GM19468 (cell line): ENCODE measurements around the gene PSMA6.
"Not testable (repeated sequence)": the region's sequence is repeated elsewhere in the genome, so short reads cannot be mapped to it uniquely, and the experiment has no call there.

Source experiments
- ATAC-seq: cut with Tn5 transposase; IDR thresholded peaks from one replicate; pipeline ENCODE4 v1.9.1; 2021; ENCODE audit warnings: mild to moderate bottlenecking, moderate library complexity, moderate number of reproducible peaks; ENCODE audit not compliant: unreplicated experiment; ENCODE audit errors: extremely low read depth

Gene PSMA6

DNA sequence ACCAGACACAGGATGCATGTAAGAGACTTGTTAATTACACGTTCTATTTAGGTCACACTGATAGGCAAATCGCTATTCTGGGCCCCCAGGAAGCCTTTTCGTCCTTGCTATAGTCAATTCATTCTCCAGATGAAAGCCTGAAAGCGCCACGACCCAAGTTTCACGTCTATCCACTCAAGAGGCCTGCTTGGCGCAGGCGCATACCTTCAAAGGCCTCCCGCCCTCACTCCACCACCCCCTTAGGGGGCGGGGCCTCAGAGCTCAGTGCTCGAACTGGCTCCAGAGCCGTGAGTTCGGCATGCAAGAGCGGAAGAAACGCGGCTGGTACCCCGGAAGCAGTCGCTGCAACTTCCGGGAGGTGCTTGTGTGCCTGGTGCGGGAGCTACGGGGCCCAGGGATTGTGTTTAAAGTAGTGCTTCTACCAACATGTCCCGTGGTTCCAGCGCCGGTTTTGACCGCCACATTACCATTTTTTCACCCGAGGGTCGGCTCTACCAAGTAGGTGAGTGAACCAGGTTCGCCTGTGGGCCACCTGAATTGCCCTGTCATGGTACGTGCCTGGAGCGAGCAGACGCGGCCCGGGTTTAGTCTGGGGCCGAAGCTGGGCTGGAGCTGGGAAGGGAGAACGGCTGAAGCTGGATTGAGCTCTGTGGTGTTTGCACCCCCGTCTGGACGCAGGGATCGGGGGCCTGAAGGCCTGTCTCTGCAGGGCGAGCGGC is at the start of gene PSMA6:
TSS of gene PSMA6 (plus strand) at position 332 of the 719 bp plus-strand sequence. CDS start at position 427, 95 bp downstream.
- peak; percentile 94 for ATAC-seq

DNA sequence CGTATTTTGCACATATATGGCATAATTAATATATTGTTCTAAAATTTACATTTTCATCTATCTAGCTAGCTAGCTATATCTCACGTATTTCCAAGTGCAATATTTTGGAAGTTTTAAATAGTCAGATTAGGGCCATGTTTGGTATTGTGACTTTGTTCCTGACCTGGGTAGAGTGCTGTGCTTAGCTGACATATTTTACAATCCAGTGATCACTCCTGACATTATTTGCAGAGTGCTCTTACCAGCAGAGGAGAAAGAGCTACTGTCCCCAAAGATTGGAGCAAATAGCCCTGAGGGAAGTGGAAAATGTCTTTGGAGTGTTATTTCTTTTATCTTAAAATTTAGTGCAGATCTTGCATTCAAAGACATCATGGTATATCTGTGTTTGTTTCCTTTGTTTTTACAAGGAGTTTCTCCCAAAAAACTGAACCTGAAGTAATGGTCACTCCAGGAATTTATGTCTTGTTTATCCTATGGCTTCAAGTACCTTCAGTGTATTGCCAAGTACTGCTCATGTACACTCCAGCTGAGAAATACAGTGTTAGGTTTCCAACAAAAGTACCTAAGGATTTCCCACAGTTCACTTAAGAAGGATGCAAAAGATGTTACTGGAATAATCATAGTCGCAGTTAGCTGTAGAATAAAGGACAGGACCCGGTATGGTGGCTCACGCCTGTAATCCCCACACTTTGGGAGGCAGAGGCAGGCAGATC is 49.4 kb upstream of the PSMA6 start:
- ATAC-seq, result no peak

DNA sequence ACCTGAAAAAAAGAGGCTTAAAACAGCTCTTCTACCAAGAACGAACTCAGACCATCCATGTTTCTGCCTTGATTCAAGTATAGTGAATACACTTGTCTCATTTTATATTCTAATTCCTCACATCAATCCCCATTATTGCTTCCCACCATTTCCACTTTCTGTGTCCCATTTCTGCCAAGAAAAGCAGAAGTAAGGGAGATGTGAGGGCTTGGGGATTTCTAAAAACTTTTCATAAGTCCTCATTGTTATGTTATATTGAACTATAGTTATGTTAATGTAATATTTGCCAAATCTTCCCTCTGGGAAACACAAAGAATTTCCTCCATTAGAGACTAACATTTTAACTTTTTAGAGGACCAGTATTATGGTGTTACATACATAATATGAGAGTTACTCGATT is 48.2 kb upstream of the PSMA6 start:
- ATAC-seq, result no peak

DNA sequence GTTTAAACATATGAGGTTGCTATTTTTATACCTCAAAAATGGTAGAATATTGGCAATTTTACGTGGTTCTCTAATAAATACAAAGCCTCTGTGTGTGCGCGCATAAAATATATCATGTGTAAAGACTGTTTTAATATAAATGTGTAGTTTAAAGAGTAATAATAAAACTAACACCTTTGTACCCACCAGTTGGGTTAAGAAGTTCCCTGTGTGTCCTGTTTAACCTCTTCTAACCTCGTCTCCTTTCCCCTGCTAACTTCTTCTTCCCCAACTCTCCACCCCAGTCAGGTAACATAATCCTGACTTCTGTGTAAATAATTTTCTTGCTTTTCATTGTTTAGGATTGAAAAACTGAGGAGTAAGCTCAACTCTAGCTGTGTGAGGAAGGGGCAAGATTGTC is 47.6 kb upstream of the PSMA6 start:
- no peak for ATAC-seq

DNA sequence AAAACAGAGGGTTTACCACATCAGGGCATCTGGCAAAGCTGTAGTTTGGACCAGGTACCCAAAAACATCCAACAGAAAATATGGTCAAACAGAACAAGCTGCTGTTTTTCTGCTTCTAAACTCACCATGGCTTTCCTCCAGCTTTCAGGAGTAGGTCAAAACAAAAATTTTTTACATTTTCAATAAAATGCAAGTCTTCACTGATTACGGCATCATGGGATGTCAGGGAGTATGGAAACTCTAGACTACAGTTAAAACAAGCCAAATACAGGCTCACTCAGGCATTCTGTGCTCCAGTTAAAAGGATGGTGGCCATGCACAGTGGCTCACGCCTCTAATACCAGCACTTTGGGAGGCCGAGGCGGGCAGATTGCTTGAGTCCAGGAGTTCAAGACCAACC is 47.1 kb upstream of the PSMA6 start:
- ATAC-seq, result no peak

DNA sequence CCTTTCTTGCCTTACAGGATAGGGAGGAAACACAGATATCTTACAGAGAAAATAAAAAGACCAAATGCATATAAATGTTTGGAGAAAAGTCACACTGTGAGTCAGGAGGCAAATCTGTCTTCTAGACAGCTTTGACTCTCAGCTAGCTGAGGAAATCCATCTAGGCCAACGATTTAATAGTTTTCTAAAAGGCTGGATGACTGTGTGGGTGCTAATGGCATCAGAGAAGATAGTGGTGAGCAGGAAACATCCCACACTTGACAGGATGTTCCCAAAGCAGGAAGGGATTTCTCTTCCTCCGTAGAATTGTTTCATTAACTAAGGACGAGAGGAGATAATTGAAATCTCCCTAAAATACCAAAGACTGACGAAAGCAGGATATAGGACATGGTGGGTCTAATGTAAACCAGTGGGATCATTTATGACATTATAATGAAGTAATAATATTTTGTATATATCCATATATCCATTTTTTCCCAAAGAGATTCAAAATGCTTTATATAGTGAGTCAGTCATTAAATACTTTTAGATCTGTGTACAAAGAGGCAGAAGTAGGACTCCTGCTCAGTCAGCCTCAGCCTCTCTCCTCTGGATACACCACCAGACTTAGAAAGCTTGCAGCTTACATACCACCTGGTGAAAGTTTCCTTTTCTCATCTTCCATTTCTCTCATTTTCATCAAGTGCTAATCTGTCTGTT is 44.3 kb upstream of the PSMA6 start:
- no peak for ATAC-seq

DNA sequence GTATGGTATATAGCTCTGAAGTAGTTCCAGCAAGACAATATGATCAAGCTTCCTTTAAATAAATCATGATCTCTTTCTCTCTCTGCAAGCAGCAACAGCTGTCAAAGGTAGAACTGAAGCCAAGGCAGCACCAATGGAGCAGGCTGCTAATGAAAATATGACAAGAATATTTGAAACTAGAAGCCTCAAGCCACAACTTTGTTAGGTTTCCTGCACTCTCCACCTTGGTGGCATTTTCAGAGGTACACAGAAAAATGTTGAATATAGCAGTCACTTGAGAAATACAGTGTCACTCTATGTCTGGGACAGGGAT is 43.8 kb upstream of the PSMA6 start:
- no peak for ATAC-seq

DNA sequence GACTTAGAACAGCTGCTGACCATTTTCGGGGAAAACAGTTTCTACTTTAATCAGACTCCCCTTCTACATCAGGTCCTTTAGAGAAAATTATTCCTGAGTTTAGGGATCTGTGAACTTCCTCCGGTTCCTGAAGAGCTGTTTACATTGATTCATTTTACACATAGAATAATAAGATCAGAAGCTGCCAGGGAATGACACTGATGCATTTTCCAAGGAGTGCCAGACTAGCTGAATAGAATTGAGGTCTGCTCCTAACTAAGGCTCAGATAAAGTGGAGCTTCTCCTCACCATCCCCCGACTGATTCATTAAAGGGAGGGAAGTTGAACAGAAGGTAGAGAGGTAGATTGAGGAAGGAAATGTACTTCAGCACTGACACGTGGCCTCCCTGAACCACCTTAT is 41.9 kb upstream of the PSMA6 start:
- no peak for ATAC-seq

DNA sequence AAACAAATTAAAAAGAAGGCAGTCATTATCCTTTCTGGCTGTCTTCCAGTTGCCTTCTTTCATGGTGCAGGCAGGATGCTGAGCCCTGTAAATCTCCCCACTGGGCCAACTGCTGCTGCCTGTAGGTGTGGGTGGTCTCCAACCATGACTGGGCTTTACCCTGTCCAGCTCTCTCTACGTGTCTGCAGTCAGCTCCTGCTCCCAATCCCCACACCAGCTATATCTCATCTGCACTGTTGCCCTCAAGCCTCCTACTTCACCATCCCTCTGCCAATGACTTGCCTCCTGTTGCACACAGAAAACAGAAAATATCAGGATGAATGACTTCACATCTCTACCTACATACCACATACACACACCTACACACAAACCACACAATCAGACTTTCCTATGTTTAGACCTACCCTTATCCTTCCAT is 39.7 kb upstream of the PSMA6 start:
- no peak for ATAC-seq

DNA sequence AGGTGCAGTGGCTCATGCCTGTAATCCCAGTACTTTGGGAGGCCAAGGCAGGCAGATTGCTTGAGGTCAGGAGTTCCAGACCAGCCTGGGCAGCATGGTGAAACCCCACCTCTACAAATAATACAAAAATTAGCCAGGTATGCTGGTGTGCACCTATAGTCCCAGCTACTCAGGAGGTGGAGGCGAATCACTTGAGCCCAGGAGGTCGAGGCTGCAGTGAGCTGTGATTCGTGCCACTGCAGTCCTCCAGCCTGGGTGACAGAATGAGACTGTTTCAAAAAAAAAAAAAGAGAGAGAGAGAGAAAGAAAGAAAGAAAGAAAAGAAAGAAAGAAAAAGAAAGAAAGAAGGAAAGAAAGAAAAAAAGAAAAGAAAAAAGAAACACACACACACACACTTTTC is 39.1 kb upstream of the PSMA6 start:
- ATAC-seq, result not testable (repeated sequence)

DNA sequence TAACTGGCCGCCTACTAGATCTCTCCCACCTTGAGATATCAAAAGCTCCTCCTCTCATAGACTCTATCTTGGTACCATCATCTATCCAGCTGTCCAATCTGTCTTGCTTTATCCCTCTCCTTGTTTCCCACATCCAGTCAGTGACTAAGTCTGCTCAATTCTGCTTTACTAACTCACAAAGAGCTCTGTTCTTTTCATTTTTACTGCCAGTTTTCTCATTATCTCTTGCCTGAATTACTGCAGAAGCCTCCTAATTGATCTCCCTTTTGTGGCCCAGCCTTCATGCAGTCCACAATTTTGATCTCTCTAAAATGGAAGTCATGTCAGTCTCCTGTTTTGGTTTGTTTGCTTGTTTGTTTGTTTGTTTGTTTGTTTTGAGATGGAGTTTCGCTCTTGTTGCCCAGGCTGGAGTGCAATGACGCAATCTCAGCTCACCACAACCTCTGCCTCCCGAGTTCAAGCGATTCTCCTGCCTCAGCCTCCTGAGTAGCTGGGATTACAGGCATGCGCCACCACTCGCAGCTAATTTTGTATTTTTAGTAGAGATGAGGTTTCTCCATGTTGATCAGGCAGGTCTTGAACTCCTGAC is 38.1 kb upstream of the PSMA6 start:
- not testable (repeated sequence) for ATAC-seq

DNA sequence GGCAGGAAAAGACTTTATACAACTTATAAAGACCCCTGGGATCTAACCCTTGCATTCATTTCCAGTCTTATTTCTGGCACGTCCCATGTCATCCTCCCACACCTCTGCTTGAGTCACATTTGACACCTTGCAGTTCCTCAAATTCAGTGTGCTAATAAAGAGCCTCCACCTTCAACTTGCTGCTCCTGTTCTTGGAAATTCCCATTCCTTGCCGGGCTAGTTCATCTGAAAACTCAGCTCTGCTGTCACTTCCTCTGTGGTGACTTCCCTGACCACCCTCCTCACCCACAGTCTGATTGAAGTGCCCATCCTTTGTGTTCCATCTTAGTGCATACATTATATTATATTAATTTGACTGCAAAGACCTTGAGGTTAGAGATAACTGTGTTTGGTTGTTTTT is 37.4 kb upstream of the PSMA6 start:
- no peak for ATAC-seq

DNA sequence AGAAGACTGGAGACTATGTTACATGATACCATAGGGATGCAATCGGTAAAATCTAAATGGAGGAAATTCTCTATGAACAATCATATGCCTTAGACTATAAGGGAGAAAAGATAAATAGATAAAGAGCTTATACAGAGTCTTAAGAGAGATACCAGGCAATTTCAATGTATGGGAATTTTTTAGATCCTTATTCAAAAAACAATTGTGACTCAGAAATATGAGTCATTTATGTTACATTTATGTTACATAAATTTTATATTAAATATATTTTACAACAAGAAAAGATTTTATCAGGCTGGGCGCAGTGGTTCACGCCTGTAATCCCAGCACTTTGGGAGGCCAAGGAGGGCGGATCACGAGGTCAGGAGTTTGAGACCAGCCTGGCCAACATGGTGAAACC is 36.5 kb upstream of the PSMA6 start:
- no peak for ATAC-seq

DNA sequence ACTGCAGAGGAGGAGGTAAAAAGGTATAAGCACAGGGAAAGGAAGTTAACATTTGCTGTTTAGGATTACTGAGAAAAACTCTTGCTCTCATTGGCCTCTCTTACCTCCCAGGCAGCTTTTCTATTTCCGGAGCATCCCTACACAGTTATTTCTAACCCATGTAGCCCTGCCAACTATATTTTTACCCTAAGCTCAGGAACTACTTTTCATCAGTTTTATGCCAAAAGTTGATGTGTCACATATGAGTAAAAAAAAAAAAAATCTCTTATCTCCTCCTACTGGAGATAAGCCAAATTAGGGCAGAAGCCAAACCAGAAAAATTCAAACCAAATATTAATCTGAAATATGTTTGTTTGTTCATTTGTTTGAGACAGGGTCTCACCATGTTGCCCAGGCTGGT is 34.4 kb upstream of the PSMA6 start:
- ATAC-seq, result no peak

DNA sequence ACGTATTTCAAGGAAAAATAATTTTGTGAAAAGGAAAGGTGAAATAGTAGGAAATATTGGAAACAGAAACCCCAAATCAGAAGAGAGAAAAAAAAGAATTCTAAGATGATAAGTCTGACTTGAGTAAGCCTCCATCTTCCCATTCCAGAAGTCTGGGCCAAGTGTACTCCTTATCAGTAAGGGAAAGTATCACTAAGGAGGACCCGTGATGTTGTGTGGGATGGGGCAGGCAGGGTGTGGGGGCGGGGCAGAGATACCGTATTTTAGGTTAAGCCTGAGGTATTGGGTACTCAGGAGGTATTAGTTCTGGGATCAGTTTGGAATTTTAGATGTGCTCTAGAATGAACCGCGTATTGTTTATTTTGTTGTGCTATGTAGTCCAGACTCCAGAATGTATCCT is 33.8 kb upstream of the PSMA6 start:
- no peak for ATAC-seq

DNA sequence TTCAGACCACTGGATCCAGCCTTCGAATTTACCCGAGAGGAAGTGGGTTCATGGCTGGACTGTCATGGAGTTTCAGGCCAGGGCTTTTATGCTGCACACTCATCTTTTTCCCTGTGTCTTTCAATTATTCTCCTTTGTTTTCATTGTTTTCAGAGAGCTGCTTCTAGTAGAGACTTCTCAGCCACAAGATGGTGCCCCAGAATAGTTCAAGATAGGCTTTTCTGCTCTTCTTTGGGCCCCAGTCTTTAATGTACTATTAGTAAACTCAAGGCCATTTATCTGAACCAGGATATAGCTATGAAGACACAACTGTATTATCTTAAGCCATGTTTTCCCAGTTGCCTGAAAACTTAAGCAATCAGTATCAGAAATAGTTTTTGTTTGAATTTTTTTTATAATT is 30.4 kb upstream of the PSMA6 start:
- no peak for ATAC-seq

DNA sequence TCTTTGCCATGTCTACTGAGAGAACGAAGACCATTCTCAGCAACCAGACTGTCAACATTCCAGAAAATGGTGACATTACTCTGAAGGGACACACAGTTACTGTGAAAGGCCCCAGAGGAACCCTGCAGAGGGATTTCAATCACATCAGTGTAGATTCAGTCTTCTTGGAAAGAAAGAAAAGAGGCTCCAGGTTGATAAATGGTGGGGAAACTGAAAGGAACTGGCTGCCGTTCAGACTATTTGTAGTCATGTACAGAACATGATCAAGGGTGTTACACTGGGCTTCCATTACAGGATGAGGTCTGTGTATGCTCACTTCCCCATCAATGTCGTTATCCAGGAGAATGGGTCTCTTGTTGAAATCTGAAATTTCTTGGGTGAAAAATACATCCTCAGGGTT is 29.7 kb upstream of the PSMA6 start:
- ATAC-seq, result no peak

DNA sequence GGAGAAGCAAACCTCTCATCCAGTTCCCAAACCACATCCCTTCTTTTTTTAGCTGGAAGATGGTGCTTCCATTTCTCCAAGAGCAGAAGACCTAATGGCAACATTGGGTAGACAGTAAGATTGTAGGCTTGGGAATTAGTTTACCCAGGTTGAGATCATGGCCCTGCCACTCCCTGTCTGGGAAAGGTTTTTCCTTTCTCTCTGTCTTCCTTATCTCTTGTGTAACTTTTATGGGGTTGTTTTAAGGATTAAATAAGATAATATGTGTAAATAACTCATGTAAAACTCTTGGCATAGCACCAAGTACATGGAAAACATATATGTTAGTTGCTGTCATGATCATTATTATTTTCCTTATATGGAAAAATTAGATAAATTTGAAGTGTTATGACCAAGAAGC is 23.2 kb upstream of the PSMA6 start:
- ATAC-seq, result no peak

DNA sequence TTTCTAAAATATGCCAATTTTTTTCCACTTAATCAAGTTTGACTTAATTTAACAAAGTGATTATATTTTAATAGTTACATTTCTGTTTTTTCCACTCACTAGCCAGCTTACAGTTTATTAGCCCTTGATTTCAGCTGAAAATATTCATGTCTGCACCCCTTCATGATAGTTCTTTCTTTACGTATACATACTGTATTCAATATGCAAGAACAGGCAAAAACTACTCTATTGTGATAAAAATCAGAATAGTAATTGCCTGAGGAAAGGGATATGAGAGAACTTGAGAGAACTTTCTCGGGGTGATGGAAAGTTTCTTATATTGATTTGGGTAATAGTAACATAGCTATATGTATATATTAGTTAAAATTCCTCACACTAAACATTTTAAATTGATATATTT is 17.4 kb upstream of the PSMA6 start:
- ATAC-seq, result no peak

DNA sequence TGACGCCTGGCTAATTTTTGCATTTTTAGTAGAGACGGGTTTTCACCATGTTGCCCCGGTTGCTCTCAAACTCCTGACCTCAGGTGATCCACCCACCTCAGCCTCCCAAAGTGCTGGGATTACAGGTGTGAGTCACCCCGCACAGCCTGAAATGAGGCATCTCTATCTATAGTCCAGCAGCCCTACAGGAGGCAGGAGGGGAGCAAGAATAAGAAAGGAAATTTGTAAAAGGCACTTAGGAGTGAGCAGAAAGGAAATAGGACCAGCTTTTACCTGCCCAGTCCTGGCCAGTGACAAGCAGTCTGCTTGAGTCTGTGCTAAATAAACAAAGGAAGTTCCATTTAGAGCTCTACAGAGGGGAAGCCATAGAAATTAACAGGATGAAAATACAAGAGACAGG is 15.0 kb upstream of the PSMA6 start:
- ATAC-seq, result no peak

DNA sequence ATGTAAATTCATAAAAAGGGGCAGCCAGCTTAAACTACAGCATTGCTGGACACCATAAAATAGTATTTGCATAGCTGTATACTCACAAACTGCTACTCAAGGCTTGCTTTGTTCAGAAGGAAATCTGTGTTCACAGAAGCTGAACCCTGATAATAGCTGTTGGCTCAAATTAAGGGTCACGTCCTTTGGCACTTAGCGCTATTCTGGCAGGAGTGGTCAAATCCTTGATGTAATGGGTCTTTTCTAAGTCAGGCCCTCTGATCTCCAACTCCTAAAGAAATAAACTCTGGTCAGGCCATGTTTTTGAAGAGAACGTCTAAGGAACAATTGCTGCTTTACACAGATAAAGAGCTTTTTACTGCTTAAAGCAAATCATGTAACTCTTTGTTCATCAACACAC is 12.8 kb upstream of the PSMA6 start:
- no peak for ATAC-seq
